NCI-H1694 (cell line): ENCODE measurements around the gene SNX4.

Experiments
- DNase-seq: peaks from one replicate; lab custom pipeline; 2025; lab: John Stamatoyannopoulos, UW

The SNX4 gene

DNA sequence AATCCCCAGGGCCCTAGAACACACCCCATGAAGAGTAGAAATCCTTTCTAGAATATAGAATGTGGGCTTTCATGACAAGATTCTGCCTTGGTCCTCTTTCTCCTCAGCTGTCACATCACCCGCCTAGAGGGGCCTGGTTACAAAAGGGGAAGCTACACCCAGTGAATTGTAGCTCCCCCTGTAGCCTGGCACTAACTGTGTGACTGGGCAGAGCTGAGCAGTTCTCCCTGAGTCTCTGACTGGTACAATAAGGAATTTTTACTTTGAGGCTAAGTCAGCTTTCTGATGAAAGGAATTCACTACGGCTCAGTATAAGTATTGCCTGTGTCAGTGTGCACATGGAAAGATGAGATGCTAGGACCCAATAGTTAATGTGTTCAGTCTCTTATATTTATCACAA lies 116.2 kb downstream of the SNX4 start:
- no peak for DNase-seq

DNA sequence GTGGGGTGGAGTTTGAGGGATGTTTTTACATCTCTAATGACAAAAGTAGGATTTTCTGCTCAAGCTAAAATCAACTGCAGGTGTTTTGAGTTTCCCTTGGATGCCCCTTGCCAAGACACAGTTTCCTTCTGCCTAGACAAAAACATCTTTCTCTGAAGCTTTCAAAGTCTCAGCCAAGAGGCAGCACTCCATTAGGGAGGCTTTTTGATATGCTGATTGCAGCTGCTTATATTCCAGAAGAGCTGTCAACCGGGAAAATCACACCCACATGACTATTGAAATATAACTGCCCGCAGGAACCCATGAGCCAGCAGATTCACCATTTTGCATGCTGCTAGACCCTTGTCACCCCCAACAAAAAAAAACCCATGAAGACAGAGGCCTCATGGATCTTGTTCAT lies 117.4 kb downstream of the SNX4 start:
- DNase-seq = no peak

DNA sequence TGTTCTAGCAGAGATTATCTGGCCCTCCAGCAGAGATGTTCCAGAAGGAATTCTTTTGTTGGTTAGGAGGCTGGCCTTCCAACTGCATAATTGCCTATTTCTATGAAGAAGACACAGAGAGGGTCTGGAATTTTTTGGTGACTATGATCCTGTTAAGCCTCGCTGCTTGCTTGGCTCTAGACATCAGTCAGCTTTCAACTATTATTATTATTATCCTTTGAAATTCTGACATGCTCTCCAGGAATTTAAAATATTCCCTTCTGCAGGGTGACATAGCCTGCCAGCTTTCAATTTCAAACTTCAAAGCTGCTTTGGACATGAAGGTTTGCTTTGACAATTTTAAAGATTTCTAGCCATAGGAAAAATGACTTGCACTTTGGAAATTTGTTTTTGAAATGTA lies 118.6 kb downstream of the SNX4 start:
- no peak for DNase-seq

DNA sequence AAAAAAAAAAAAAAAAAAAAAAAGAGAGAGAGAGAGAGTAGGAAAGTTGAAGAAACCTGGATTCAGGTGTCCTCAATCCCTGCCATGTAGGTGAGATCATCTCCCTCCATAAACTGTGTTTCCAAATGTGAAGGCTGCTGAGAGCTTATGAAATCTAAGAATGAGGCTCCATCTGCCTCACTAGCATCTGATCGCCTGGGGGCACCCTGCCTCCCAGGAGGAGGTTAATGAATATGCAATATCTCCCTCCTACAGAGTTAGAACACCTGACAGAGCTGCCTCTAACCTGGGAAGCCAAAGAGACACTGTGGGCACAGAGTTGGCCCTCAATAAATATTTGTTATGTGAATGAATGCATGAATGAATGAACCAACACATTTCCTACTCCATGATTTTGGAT lies 121.0 kb downstream of the SNX4 start:
- DNase-seq = no peak
